CD4-positive, alpha-beta T cell (primary cell): ENCODE measurements around the gene PRR9. TPM values are rescaled to one million over a fixed set of nuclear protein-coding genes. Genes with fewer than 3 reads are reported as not detected.

ENCODE experiments used
- ATAC-seq: fragments of 200-7000 bp; cut with Tn5 transposase; one replicate; pipeline ENCODE4 v1.10.0; 2022; ENCODE audit warnings: mild to moderate bottlenecking; ENCODE audit not compliant: poor library complexity
- CTCF ChIA-PET: fragments of 350-600 bp; sonication (Branson Sonifier 250); formaldehyde crosslinking; loops from one replicate; lab custom pipeline; 2021; ENCODE audit warnings: antibody characterized with exemption, inconsistent platforms; lab: Charles Lee
- POLR2A ChIA-PET: fragments of 350-600 bp; sonication (Branson Sonifier 250); formaldehyde crosslinking; loops from one replicate; lab custom pipeline; 2021; ENCODE audit warnings: antibody characterized with exemption, inconsistent platforms; lab: Charles Lee
- DNase-seq, 14 experiments: peaks; one replicate each; pipeline ENCODE4 v3.0.0-alpha.2; 2013 to 2020; ENCODE audit warnings: mixed read lengths in 2 of 14
- H3K27ac ChIP-seq, 2 donors: one replicate each; pipeline versions ENCODE4 v1.5.1 to v1.7.0; 2013; ENCODE audit warnings: low read length in 2 of 2, low read depth in 1 of 2, mild to moderate bottlenecking in 1 of 2
- H3K27me3 ChIP-seq, 2 experiments: 1 replicate in 1 of 2; 2 replicates in 1 of 2; pipeline versions ENCODE4 v1.6.1 to v1.7.0; 2013; ENCODE audit warnings: low read length in 2 of 2, control low read depth in 1 of 2, mild to moderate bottlenecking in 1 of 2, moderate library complexity in 1 of 2; ENCODE audit not compliant: insufficient read depth in 2 of 2, control insufficient read depth in 1 of 2
- H3K36me3 ChIP-seq: one replicate; pipeline ENCODE4 v1.6.1; 2013; ENCODE audit warnings: low read length, control low read depth; ENCODE audit not compliant: insufficient read depth
- H3K4me1 ChIP-seq: one replicate; pipeline ENCODE4 v1.6.1; 2013; ENCODE audit warnings: low read length, control low read depth; ENCODE audit not compliant: insufficient read depth
- H3K4me3 ChIP-seq: one replicate; pipeline ENCODE4 v1.5.1; 2013; ENCODE audit warnings: mild to moderate bottlenecking, low read length, moderate library complexity
- H3K9me3 ChIP-seq, 2 experiments: 1 replicate in 1 of 2; 2 replicates in 1 of 2; pipeline versions ENCODE4 v1.6.1 to v1.7.0; 2013; ENCODE audit warnings: low read length in 2 of 2, mild to moderate bottlenecking in 2 of 2, control low read depth in 1 of 2, moderate library complexity in 1 of 2; ENCODE audit not compliant: control insufficient read depth in 1 of 2, insufficient read depth in 1 of 2
- H3K27ac Mint-ChIP-seq: one replicate; pipeline ENCODE4 v1.8.0; 2020; ENCODE audit warnings: mixed read lengths
- H3K27me3 Mint-ChIP-seq: one replicate; pipeline ENCODE4 v1.8.0; 2021; ENCODE audit warnings: mixed read lengths
- H3K36me3 Mint-ChIP-seq: one replicate; pipeline ENCODE4 v1.8.0; 2021; ENCODE audit warnings: low read depth, mixed read lengths
- H3K4me1 Mint-ChIP-seq: one replicate; pipeline ENCODE4 v1.8.0; 2021; ENCODE audit warnings: low read depth, mixed read lengths
- H3K4me3 Mint-ChIP-seq: one replicate; pipeline ENCODE4 v1.8.0; 2020; ENCODE audit warnings: mild to moderate bottlenecking, mixed read lengths
- H3K9me3 Mint-ChIP-seq: one replicate; pipeline ENCODE4 v1.8.0; 2020; ENCODE audit warnings: mixed read lengths
- intact Hi-C, 2 experiments: fragments of 100-400 bp; cut with DNase I in 1 of 2; cut with micrococcal nuclease in 1 of 2; formaldehyde crosslinking; loops; one replicate each; pipeline versions ENCODE4 v1.15.1 to v1.9.0; 2023 to 2025; cut with DNase I, micrococcal nuclease
- total RNA-seq, 174 experiments: library from RNA in 2 of 174; stranded (reverse) in 2 of 174; gene quantifications; one replicate each; pipeline ENCODE4 v1.2.3 and lab custom pipeline; 2021 to 2026
- TF ChIP-seq, protein P1 (sequence below): fragments of 200-600 bp; IDR thresholded peaks from one replicate; pipeline ENCODE4 v1.8.0; 2022; ENCODE audit warnings: antibody characterized with exemption, mild to moderate bottlenecking

Gene PRR9
- total RNA-seq, 2 experiments from 2014 or later, result not detected

DNA sequence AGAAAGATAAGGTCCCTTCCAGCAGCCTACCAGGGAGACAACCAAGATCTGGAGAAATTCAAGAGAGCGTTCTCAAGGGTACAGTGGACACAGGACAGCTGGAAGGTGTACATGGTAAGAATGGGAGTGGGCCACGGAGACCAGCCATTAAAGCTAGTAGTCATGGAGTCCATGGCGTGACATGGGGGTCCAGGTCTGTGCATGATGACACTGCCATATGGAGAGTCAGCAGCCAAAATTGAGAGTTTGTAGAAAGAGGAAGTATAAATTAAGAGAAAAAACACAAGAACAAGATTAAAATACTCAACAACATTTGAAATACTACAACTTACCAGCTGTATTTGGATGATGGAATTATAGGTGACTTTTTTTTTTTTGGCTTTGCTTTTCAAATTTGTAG lies 34.2 kb downstream of the PRR9 start:
- Mint-ChIP-seq H3K4me1 (no peaks in the 10 kb centered on the region), H3K36me3 (no peaks in the 10 kb centered on the region), H3K27ac (no peak overlapping the region), H3K4me3 (no peak overlapping the region), H3K27me3 (peaks cover 34% of the 10 kb centered on the region), H3K9me3 (no peaks in the 10 kb centered on the region)
- ChIA-PET CTCF (no interaction called here), POLR2A (no interaction called here)
- H3K27me3 ChIP-seq, result peaks cover 14 to 16% of the 10 kb centered on the region in 2 experiments
- H3K36me3 ChIP-seq, result no peaks in the 10 kb centered on the region
- no peak overlapping the region for H3K27ac ChIP-seq
- intact Hi-C loops, result no loop called here
- no peaks in the 10 kb centered on the region for H3K9me3 ChIP-seq
- H3K4me1 ChIP-seq, result no peaks in the 10 kb centered on the region
- DNase-seq (no peak), ATAC-seq (no peak)
- TF ChIP-seq, protein P1, sequence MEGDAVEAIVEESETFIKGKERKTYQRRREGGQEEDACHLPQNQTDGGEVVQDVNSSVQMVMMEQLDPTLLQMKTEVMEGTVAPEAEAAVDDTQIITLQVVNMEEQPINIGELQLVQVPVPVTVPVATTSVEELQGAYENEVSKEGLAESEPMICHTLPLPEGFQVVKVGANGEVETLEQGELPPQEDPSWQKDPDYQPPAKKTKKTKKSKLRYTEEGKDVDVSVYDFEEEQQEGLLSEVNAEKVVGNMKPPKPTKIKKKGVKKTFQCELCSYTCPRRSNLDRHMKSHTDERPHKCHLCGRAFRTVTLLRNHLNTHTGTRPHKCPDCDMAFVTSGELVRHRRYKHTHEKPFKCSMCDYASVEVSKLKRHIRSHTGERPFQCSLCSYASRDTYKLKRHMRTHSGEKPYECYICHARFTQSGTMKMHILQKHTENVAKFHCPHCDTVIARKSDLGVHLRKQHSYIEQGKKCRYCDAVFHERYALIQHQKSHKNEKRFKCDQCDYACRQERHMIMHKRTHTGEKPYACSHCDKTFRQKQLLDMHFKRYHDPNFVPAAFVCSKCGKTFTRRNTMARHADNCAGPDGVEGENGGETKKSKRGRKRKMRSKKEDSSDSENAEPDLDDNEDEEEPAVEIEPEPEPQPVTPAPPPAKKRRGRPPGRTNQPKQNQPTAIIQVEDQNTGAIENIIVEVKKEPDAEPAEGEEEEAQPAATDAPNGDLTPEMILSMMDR, result no peak
- no peak overlapping the region for H3K4me3 ChIP-seq

DNA sequence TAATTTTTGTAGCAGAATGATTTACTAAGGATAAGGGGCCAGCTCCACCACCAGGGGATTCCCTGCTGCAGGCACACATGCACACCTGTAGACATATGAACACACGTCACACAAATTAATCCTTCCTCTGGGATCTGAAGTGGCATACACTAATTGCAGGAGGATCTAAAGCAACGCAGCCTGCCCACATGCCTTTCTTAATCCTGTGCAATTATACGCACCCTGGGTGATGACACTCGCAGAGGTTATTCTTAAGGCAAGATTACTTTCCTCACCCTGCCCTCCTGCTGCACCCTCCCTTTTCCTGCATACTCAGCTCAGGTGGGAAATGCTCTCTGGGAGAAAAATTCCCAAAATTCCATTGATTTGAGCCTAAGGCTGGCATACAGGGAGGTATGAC lies 34.6 kb downstream of the PRR9 start:
- H3K4me1 Mint-ChIP-seq, result no peaks in the 10 kb centered on the region
- no peak overlapping the region for H3K27ac ChIP-seq
- peaks cover 11 to 12% of the 10 kb centered on the region in 2 experiments for H3K27me3 ChIP-seq
- ChIA-PET POLR2A (no interaction called here), CTCF (no interaction called here)
- no peaks in the 10 kb centered on the region for H3K4me1 ChIP-seq
- no peak overlapping the region for H3K27ac Mint-ChIP-seq
- H3K4me3 Mint-ChIP-seq, result no peak overlapping the region
- H3K9me3 Mint-ChIP-seq, result no peaks in the 10 kb centered on the region
- DNase-seq, result no peak
- intact Hi-C loops, result no loop called here
- H3K27me3 Mint-ChIP-seq, result peaks cover 34% of the 10 kb centered on the region
- TF ChIP-seq, protein P1, result no peak
- H3K36me3 ChIP-seq, result no peaks in the 10 kb centered on the region
- H3K4me3 ChIP-seq, result no peak overlapping the region
- H3K36me3 Mint-ChIP-seq, result no peaks in the 10 kb centered on the region
- H3K9me3 ChIP-seq, result no peaks in the 10 kb centered on the region
- no peak for ATAC-seq

DNA sequence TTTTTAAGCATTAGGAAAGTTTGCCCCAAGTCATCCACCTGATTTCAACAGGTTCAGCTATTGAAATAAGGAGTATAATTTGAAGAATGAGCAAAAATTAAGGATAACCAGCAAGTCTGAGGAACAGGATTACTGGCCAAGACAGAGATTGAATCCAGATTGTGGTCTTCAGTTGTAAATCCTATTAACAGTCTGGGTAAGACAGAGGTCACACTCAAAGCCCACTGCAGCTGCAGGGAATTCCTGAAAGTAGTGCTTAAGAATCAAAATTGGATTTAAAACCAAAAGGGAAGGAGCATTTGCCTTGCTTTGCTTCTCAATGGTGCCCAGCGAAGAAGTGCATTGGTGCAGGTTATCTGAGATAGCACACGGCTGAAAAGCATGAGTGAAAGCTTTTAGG lies 35.7 kb downstream of the PRR9 start:
- ATAC-seq (no peak), DNase-seq (no peak)
- Histone ChIP-seq H3K4me3 (no peak overlapping the region), H3K27me3 (peaks cover 10 to 11% of the 10 kb centered on the region in 2 experiments), H3K4me1 (no peaks in the 10 kb centered on the region), H3K36me3 (no peaks in the 10 kb centered on the region), H3K9me3 (no peaks in the 10 kb centered on the region), H3K27ac (no peak overlapping the region)
- Mint-ChIP-seq H3K4me3 (no peak overlapping the region), H3K27ac (no peak overlapping the region), H3K36me3 (no peaks in the 10 kb centered on the region), H3K9me3 (no peaks in the 10 kb centered on the region), H3K4me1 (no peaks in the 10 kb centered on the region), H3K27me3 (peaks cover 26% of the 10 kb centered on the region)
- ChIA-PET CTCF (no interaction called here), POLR2A (no interaction called here)
- intact Hi-C loops, result no loop called here
- TF ChIP-seq, protein P1, result no peak
